H4 (cell line): ENCODE data around the gene GALNT6. TPM values are rescaled to one million over a fixed set of nuclear protein-coding genes. Genes with fewer than 3 reads are reported as not detected.

Source experiments
- DNase-seq: peaks from one replicate; pipeline ENCODE4 v3.0.0-alpha.2; 2015; ENCODE audit warnings: low spot score
- total RNA-seq: library from RNA; depleted of rRNA; stranded (reverse); fragments of >200 nt; shearing (Covaris generic); gene quantifications from 2 replicates; pipeline ENCODE4 v1.2.3, GENCODE V29; 2014

The GALNT6 gene
- total RNA-seq, 1 experiment from 2014 or later = 0.06 TPM

GRCh38 chr12:51382173-51382572, 9.0 kb downstream of the GALNT6 start:
- DNase-seq = no peak

- DNase-seq = no peak
Observed at GRCh38 chr12:51381226-51382079, 9.8 kb downstream of the GALNT6 start.

DNA sequence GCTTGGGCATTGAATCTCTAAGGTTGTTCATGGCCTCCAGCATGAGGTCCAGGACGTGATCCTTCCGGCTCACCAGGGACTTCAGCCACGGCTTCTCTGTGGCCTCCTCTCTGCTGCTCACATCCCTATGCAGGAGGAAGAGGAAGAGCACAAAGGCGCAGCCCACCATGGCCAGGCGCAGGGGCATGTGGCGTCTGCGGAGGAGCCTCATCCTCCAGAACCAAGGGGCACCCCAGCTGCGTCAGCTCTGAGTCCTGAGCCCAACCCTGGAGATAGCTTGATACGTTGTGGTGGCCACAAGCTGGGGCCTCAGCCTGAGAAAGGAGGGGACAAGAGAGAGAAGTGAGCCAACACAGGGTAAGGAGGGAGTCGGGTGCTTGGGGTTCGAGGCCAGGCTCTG, 11.6 kb downstream of the GALNT6 start:
- DNase-seq = no peak

GRCh38 chr12:51378749-51379148, 12.5 kb downstream of the GALNT6 start:
- no peak for DNase-seq

- no peak for DNase-seq
Observed at GRCh38 chr12:51377099-51377984, 13.9 kb downstream of the GALNT6 start.

DNA sequence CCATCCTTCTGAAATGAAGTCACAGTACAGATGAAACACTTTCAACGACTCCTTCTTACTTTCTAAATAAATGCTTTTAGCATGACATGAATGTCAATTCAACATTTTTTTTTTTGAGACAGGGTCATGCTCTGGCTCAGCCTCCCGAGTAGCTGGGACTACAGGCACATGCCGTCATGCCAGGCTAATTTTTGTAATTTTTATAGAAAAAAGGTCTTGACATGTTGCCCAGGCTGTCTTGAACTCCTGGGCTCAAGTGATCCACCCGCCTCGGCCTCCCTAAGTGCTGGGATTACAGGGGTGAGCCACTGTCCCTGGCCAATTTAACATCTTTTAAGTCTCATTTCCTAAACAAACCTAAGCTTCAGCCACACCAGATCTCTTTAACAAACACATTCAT, 16.4 kb downstream of the GALNT6 start:
- DNase-seq = no peak

DNA sequence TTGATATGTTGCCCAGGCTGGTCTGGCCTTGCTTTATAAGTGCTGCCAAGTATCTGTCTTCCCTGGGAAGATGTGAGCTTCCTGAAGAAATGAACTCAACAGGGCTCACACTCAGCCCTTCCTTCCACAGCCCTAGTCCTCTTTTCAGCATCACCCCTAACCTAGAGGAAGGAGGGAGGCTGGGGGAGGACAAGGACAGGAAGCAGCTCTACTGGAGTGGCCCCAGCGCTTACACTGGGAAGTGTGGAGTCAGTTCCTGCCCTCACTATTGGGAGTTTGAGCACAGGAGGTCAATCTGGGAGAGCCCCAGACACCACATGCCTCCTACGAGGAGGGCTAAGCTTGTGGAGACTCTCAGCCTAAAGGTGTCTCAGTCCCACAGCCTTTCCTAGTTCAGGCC, 16.8 kb downstream of the GALNT6 start:
- no peak for DNase-seq

GRCh38 chr12:51373187-51373586, 18.0 kb downstream of the GALNT6 start:
- DNase-seq = no peak

- DNase-seq = no peak
Observed at GRCh38 chr12:51372021-51372420, 19.2 kb downstream of the GALNT6 start.

DNA sequence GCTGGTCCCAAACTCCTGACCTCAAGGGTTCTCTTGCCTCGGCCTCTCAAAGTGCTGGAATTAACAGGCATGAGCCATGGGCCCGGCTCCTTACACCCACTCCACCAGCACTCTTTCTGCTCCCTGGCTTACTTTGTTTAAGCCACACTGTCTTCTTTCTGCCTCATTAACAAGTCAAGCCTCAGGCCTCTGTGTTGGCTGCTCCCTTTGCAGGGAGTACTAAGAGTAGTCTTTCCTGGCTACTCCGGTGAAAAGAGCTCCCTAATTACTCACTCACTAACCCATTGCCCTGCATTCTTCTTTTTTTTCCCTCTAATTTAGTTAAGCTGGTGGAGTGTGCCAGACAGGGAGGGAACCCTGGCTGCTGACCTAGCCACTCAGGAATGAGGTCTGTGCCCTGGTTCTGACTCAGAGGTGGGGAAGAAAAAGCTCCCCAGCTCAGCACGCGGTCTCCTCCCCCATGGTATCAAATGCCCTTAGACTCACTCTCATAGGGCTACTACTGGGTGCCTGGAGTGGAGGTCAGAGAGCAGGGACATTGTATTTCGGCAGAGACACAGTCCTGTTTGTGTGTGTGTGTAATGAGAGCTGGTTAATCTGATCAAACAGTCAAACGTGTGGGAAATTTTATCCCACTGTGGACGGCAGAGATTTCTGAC, 19.8 kb downstream of the GALNT6 start:
- DNase-seq = peak; percentile 95

- no peak for DNase-seq
Observed at GRCh38 chr12:51370667-51371066, 20.5 kb downstream of the GALNT6 start.

GRCh38 chr12:51369581-51369980, 21.6 kb downstream of the GALNT6 start:
- DNase-seq = no peak

- DNase-seq = no peak
Observed at GRCh38 chr12:51368640-51369517, 22.3 kb downstream of the GALNT6 start.

- DNase-seq = no peak
Observed at GRCh38 chr12:51365276-51365675, 25.9 kb downstream of the GALNT6 start.

DNA sequence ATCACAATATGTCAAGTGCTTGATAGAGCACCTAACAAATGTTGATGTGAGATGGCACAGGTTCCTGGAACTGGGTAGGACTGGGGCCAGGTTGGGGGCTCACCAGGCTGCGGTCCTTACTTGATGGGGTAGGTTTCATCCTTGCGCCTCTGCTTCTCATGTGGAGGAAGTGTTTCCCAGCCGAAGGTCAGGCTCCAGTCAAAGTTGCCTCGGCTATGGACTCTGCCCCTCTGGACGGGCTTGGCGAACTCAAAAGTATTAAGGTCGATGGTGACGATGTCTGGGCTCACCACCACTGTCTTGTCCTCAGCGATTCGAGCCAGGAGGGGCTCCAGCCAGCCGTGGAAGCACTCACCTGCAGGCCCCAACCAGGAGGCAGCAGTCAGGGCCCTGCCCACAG, 27.2 kb downstream of the GALNT6 start:
- DNase-seq = no peak

- no peak for DNase-seq
Observed at GRCh38 chr12:51362747-51363342, 28.4 kb downstream of the GALNT6 start.

DNA sequence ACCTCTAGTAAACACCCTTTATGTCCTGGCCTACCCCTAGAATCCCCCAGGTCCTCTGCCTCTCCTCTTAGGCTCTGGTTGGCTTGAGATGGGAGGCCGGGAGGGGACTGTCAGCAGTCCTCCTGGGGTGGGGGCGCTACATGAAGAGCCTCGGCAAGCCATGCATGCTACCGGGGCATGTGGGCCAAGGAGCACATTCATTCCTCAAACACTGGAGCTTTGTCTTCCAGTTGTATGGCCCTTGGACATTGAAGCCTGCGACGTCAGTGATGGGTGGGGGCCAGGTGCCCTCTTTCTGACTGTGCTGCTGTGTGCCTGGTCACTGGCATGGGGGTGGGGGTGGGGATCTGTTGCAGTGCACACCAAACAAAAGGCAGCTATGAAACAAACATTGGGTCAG, 28.9 kb downstream of the GALNT6 start:
- no peak for DNase-seq

- DNase-seq = no peak
Observed at GRCh38 chr12:51361161-51362016, 29.8 kb downstream of the GALNT6 start.

- no peak for DNase-seq
Observed at GRCh38 chr12:51360315-51360714, 30.9 kb downstream of the GALNT6 start.

DNA sequence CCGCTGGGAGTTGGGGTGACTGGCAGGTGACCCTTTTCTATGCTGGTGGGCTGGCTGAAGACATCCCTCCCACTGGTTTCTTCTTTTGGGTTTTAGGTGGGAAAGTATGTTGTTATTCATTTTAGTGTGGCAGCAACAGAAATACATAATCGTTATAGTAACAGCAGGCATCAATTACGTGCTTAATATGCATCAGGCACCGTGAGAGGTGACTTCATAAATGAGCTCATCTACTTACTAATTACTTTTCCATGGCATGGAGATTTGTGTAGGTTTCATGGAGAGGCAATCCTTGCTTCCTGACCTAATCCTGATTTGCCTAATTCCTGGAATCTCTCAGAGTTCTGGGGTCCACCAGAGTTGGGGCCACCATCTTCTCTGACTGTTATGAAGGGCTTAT, 31.4 kb downstream of the GALNT6 start:
- DNase-seq = no peak
